Stimulated activated CD8-positive, alpha-beta memory T cell treated with anti-CD3 and anti-CD28 coated beads, Interleukin-4, amount 100 ng/mL, for 1 hour (primary cell): Measurements from ENCODE around the gene AFF4.

Experiments used
- DNase-seq, 2 donors: peaks; one replicate each; pipeline ENCODE4 v3.0.0-alpha.2; 2020; ENCODE audit warnings: low read depth in 2 of 2, low spot score in 1 of 2

AFF4 gene

GRCh38 chr5:132895719-132896305 lies 67.6 kb downstream of the AFF4 start:
- no peak for DNase-seq

- no peak for DNase-seq
These were observed 72.6 kb downstream of the AFF4 start for GRCh38 chr5:132890817-132891216.

GRCh38 chr5:132889501-132889900 lies 73.9 kb downstream of the AFF4 start:
- DNase-seq, result no peak

- DNase-seq, result no peak
These were observed 76.2 kb downstream of the AFF4 start for GRCh38 chr5:132887283-132887682.

GRCh38 chr5:132886064-132886823 lies 77.2 kb downstream of the AFF4 start:
- DNase-seq, result no peak

- DNase-seq, result no peak
These were observed 78.9 kb downstream of the AFF4 start for GRCh38 chr5:132884548-132884947.

- DNase-seq, result no peak
These were observed 80.1 kb downstream of the AFF4 start for GRCh38 chr5:132883261-132883834.

GRCh38 chr5:132877938-132878337 lies 85.5 kb downstream of the AFF4 start:
- no peak for DNase-seq

- DNase-seq, result no peak
These were observed 86.0 kb downstream of the AFF4 start for GRCh38 chr5:132877466-132877865.

- no peak for DNase-seq
These were observed 87.2 kb downstream of the AFF4 start for GRCh38 chr5:132876020-132876759.

- DNase-seq, result no peak
These were observed 89.5 kb downstream of the AFF4 start for GRCh38 chr5:132873930-132874271.

GRCh38 chr5:132873119-132873929 lies 90.1 kb downstream of the AFF4 start, which contains the start of gene LEAP2:
TSS of gene LEAP2 (plus strand) at chr5:132873668. CDS start at chr5:132873695, 27 bp downstream.
- no peak for DNase-seq

GRCh38 chr5:132872788-132873118 lies 90.7 kb downstream of the AFF4 start:
- DNase-seq, result no peak

- no peak for DNase-seq
These were observed 91.8 kb downstream of the AFF4 start for GRCh38 chr5:132871459-132872284.

GRCh38 chr5:132870801-132871200 lies 92.6 kb downstream of the AFF4 start:
- no peak for DNase-seq

- no peak for DNase-seq
These were observed 94.7 kb downstream of the AFF4 start for GRCh38 chr5:132868754-132869153.

GRCh38 chr5:132867046-132867451 lies 96.4 kb downstream of the AFF4 start:
- DNase-seq, result no peak

- DNase-seq, result peak; percentile 67 to 82
These were observed 96.9 kb downstream of the AFF4 start, which contains the start of the genes GDF9 and UQCRQ for GRCh38 chr5:132866342-132867045. TSS of gene GDF9 (minus strand) at chr5:132866469. CDS start at chr5:132864533, 1,936 bp downstream. TSS of gene UQCRQ (plus strand) at chr5:132866642. CDS start at chr5:132866882, 240 bp downstream.

GRCh38 chr5:132865668-132866341 lies 97.6 kb downstream of the AFF4 start:
- no peak for DNase-seq
